Renal pelvis (tissue), 12 donors: Measurements from ENCODE around the gene FMR1. TPM values are rescaled to one million over a fixed set of nuclear protein-coding genes. Genes with fewer than 3 reads are reported as not detected.
A peak's percentile ranks its signal among the peaks of the same experiment; 100 is the strongest.

Experiments used
- DNase-seq: peaks from one replicate; pipeline ENCODE4 v3.0.0-alpha.2; 2013
- long read RNA-seq, 16 experiments: transcript quantifications; one replicate each; lab custom pipeline, GENCODE V29; 2026
- polyA plus RNA-seq, 3 donors: library from polyadenylated mRNA; unstranded; fragments of 120-200 nt; gene quantifications; one replicate each; pipeline ENCODE4 v1.2.1, GENCODE V29; 2013; ENCODE audit not compliant: insufficient read length in 3 of 3

FMR1 gene
- polyA plus RNA-seq: 100 to 1,000 TPM in 1 of 3 donors, 10 to 100 TPM in 2; 65.3 to 106 (median 86.4) TPM
- long read RNA-seq, donor 1, full-length matches to known transcripts: 5 of 5 reads
- long read RNA-seq, donor 1, partial matches to known transcripts: 0 of 5 reads
- long read RNA-seq, donor 1, other reads (novel, unspliced or antisense): 0 of 5 reads
- long read RNA-seq, donor 2, full-length matches to known transcripts: 3 of 3 reads
- long read RNA-seq, donor 2, partial matches to known transcripts: 0 of 3 reads
- long read RNA-seq, donor 2, other reads (novel, unspliced or antisense): 0 of 3 reads
- long read RNA-seq, donor 3, full-length matches to known transcripts: 3 of 3 reads
- long read RNA-seq, donor 3, partial matches to known transcripts: 0 of 3 reads
- long read RNA-seq, donor 3, other reads (novel, unspliced or antisense): 0 of 3 reads
- long read RNA-seq, donor 4, full-length matches to known transcripts: 2 of 2 reads
- long read RNA-seq, donor 4, partial matches to known transcripts: 0 of 2 reads
- long read RNA-seq, donor 4, other reads (novel, unspliced or antisense): 0 of 2 reads
- long read RNA-seq, donor 5: 0 reads
- long read RNA-seq, donor 6, full-length matches to known transcripts: 3 of 9 reads
- long read RNA-seq, donor 6, partial matches to known transcripts: 6 of 9 reads
- long read RNA-seq, donor 6, other reads (novel, unspliced or antisense): 0 of 9 reads
- long read RNA-seq, donor 7, partial matches to known transcripts: 0 of 1 reads
- long read RNA-seq, donor 7, other reads (novel, unspliced or antisense): 0 of 1 reads
- long read RNA-seq, donor 8: 0 reads
- long read RNA-seq, donor 9, full-length matches to known transcripts: 3 of 97 reads
- long read RNA-seq, donor 9, partial matches to known transcripts: 94 of 97 reads
- long read RNA-seq, donor 9, other reads (novel, unspliced or antisense): 0 of 97 reads
- long read RNA-seq, donor 10: 0 reads
- long read RNA-seq, donor 11: 0 reads
- long read RNA-seq, donor 12, partial matches to known transcripts: 0 of 3 reads
- long read RNA-seq, donor 12, other reads (novel, unspliced or antisense): 0 of 3 reads
- long read RNA-seq, donor 13, full-length matches to known transcripts: 2 of 2 reads
- long read RNA-seq, donor 13, partial matches to known transcripts: 0 of 2 reads
- long read RNA-seq, donor 13, other reads (novel, unspliced or antisense): 0 of 2 reads
- long read RNA-seq, donor 14, full-length matches to known transcripts: 3 of 3 reads
- long read RNA-seq, donor 14, partial matches to known transcripts: 0 of 3 reads
- long read RNA-seq, donor 14, other reads (novel, unspliced or antisense): 0 of 3 reads
- long read RNA-seq, donor 15, full-length matches to known transcripts: 5 of 5 reads
- long read RNA-seq, donor 15, partial matches to known transcripts: 0 of 5 reads
- long read RNA-seq, donor 15, other reads (novel, unspliced or antisense): 0 of 5 reads
- long read RNA-seq, donor 16, full-length matches to known transcripts: 3 of 3 reads
- long read RNA-seq, donor 16, partial matches to known transcripts: 0 of 3 reads
- long read RNA-seq, donor 16, other reads (novel, unspliced or antisense): 0 of 3 reads

DNA sequence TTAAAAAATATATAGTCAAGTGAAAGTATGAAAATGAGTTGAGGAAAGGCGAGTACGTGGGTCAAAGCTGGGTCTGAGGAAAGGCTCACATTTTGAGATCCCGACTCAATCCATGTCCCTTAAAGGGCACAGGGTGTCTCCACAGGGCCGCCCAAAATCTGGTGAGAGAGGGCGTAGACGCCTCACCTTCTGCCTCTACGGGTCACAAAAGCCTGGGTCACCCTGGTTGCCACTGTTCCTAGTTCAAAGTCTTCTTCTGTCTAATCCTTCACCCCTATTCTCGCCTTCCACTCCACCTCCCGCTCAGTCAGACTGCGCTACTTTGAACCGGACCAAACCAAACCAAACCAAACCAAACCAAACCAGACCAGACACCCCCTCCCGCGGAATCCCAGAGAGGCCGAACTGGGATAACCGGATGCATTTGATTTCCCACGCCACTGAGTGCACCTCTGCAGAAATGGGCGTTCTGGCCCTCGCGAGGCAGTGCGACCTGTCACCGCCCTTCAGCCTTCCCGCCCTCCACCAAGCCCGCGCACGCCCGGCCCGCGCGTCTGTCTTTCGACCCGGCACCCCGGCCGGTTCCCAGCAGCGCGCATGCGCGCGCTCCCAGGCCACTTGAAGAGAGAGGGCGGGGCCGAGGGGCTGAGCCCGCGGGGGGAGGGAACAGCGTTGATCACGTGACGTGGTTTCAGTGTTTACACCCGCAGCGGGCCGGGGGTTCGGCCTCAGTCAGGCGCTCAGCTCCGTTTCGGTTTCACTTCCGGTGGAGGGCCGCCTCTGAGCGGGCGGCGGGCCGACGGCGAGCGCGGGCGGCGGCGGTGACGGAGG is at the start of gene FMR1:
Gene FMR1 (plus strand): TSS at position 728 of the 831 bp plus-strand sequence. CDS start 261 bp downstream, outside the sequence.
- peak; percentile 87 for DNase-seq

DNA sequence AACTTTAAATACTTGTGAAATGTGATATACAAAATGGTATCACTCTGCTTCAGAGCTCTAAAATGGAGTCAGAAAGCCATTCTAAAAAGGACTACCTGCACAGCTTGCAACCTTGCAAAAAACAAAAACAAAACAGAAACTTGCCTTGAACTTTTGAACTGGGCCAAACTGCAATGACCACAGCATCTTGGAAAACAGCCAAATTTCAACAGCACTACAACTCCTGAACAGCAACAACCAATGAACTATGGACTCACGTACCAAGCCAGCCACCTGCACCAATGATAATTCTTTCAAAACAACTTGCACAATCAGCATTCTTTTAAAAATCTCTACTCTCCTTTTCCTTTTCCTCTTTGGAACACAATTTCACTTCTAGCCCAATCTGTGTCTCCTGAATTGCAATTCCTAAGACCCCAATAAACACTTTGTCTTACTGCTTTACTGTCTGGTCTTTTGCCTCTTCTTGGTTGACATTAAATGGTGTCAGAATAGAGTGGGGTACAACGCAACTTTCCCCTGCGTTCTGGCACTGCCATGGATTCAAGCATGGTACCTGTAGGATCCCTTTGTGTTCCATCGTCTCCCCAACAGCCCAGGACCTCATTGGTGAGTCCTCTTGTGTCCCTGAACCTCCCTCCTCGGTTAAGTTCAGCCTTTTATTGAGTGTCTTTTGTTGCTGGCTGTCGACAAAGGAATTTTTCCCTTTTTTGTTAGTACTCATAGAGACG is 35.7 kb upstream of the FMR1 start:
- no peak for DNase-seq

DNA sequence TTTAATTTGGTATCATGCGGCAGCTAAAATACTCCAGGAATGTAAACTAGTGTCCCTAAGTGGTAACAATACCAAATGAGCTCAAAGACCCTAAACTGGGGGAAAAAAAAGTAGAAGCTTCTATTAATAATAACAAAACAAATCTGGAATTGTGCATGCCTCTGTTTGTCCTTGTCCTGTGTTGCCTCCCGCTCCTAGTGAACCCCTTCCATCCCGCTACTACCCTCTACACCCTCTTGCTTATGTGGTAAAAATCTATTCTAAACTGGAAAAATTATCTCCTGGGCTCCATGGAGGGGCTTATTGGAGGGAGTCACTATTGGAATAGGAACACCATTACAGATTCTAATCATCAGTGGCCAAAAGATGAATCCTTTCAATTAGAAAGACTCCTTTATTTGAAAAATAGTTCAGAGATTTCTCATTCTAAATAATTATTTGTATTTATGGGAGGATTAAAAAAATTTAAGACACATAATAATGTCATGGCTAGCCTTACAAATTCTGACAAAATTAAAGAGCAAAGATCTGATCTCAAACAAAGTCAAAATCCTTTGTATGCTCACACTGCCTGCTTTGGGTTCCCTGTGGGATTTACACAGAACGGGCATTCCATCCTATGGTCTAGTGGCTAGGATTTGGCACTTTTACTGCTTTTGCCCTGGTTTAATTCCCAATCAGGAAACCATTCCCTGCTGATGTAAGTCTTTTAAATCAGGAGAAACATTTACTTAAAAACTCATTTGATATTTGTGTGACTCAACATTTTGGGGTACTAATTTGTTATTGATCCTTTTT is 34.7 kb upstream of the FMR1 start:
- no peak for DNase-seq

DNA sequence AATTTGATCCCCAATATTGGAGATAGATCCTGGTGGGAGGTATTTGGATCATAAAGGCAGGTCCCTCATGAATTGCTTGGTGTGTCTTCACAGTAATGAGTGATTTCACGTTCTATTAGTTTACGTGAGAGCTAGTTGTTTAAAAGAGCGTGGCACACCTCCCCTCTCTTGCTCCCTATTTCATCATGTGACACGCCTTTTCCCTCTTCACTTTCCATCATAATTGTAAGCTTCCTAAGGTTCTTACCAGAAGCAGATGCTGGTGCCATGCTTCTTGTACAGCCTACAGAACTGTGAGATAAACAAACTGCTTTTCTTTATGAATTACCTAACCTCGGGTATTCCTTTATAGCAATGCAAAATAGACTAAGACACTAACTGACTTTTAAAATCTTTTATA is 34.0 kb upstream of the FMR1 start:
- no peak for DNase-seq

DNA sequence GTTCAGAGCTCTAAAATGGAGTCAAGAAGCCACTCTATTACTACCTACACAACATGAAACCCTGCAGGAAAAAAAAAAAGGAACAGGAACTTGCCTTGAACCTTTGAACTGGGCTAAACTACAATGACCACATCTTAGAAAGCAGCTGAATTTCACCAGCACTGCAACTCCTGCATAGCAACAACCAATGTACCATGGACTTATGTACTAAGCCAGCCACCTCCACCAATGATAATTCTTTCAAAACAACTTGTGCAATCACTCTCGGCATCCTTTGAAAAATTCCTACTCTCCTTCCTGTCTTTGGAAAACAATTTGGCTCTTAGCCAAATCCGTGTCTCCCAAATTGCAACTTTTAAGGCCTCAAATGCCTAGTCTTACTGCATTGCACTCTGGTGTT is 26.8 kb upstream of the FMR1 start:
- no peak for DNase-seq

DNA sequence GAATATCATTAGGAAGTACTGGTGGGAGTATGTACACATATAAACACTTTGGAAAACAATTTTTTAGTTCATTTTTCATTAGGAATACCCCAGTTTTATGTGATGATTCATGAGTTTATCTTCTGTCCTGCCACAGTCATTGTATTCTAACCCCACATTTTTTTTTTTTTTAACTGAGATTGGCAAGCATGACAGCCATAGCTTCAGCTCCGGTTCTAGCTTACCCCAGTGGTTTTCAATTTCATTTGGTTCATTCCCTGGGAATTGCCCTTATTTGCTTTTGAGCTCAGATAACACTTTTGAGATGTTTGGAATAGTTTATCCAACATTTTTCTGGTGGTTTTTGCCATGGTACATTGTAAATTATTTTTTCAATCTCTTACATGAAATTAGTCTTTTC is 21.0 kb upstream of the FMR1 start:
- DNase-seq: no peak

DNA sequence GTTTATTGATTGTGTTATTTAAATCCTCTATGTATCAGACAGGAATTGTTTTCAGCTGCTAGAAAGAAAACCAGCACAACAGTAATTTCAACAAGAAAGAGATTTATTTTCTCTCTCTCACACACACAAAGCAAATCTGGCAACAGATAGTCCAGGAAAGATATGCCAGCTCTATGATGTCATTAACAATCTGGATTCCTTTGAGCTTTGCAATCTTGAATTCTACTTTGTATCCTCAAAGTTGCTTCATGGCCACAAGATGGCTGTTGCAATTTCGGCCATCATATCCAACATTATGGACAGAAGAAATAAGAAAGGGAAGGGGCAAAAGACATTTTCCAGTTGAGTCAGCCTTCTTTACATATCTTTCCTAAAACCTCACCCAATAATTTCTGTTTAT is 19.8 kb upstream of the FMR1 start:
- no peak for DNase-seq

DNA sequence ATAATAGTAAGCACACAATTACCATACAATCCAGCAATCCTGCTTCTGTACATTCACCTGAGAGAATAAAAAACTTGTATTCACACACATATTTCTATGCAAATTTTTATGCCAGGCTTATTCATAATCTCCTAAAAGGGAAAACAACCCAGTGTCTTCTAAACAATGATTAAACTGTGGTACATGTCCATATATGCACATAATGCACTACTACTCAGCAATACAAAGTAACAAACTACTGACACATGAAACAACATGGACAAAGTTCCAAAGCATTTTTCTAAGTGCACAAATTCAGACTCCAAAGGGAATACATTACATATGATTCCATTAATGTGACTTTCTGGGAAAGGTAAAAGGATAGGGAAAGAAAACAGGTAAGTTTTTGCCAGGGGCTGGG is 18.0 kb upstream of the FMR1 start:
- no peak for DNase-seq

DNA sequence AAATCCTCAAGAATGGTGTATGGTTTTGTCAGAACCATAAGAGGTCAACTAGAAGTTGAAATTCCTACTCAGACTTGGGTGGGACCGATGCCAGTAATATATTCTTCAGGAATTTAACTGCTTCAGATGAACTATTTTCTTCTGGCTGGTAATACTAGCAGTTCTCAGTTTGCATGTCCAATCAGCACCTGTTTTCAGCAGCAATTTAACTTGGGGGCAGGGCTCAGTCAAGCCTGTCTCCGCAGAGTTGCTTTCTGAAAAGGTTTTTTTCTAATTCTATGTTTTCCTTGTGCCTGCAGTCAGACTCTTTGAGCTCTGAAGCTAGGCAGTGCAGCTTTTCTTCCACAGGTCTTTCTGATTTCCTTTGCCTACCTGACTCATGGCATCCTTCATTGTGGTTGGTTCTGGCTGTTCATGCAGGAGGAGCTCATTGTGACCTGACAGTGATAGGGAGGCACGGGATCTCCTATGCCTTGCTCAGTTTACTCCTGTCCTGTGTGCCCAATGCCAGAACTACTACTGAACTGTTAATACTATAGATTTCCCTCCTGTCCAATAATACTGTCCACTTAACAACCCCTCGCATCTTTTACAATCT is 17.3 kb upstream of the FMR1 start:
- peak; percentile 42 for DNase-seq

DNA sequence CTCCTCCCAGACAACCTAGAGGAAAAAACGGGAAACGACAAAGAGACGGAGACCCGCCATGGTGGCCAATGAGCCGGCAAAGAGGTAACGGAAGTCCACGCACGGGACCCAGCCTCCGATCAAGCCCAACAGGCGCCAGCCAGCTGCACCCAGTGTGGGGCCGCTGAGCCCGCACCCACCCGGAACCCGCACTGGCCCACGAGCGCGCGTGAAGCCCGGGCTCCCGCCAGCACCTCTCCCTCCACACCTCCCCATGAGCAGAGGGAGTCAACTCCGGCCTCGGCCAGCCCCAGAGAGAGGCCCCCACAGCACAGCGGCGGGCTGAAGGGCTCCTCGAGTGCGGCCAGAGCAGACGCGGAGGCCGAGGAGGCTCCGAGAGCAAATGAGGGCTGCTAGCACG is 14.6 kb upstream of the FMR1 start:
- no peak for DNase-seq

DNA sequence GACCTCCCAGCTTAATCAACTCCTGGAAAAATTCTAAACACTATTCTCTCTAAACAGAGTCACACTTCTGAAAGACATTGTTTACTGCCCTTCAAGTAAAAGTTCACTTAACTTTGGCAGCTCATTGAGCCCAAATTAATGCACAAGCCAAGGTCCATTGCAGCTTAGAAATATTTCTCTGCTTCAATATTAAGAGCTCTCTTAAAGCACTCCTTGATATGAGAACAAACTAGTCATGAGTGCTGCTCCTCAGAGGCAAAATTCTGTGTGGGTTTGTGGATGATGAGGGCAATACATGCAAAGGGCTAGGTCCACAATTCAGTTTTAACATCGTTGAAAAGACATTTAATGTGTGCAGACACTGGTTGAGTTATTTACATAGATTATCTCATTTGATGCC is 12.8 kb upstream of the FMR1 start:
- no peak for DNase-seq

DNA sequence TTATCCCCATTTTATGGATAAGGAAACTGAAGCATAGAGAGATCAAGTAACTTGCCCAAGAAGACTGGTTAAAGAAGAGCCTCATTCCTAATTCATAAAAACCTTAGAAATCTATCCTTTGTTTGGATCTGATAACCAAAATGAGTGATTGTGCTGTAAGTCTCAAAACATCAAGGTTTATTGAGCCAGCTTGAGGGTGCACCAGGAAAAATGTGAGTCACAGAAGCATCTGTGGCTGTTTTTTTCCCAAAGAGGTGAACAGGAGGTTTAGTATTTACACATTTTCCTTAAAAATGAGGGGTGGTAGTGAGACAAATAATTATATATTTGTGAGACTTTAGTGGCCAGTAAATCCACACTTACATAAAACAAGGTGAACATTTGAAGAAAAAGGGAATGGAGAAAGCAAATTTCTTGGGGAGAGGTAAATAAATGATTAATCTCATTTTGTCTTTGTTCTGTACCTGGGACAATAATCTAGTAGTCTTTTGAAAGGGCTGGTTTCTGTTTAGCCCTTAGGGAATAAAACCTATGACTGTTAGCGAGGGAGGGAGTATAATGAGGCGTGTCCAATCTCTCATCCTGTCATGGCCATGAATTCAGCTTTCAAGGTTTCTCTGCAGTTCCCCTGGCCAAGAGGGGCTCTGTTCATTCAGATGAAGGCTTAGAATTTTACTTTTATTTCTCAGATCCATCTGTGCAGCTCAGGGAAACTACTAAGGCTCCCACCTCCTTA is 12.2 kb upstream of the FMR1 start:
- DNase-seq: peak; percentile 36

DNA sequence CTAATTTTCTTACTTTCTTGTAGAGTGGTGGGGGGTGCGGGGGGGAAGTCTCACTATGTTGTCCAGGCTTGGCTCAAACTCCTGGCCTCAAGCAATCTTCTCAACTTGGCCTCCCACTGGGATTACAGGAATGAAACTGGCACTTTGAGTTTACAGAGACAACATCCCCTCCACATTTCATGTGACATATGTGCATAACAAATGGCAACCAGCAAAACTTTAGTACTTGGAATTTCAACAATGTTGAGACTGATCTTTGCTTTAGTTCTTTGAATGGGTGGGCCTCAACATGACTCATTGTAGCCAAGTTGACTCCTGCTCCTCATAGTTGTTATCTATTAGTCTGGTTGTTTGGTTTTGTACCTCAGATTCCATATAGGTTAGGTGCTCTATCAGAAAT is 11.4 kb upstream of the FMR1 start:
- no peak for DNase-seq

DNA sequence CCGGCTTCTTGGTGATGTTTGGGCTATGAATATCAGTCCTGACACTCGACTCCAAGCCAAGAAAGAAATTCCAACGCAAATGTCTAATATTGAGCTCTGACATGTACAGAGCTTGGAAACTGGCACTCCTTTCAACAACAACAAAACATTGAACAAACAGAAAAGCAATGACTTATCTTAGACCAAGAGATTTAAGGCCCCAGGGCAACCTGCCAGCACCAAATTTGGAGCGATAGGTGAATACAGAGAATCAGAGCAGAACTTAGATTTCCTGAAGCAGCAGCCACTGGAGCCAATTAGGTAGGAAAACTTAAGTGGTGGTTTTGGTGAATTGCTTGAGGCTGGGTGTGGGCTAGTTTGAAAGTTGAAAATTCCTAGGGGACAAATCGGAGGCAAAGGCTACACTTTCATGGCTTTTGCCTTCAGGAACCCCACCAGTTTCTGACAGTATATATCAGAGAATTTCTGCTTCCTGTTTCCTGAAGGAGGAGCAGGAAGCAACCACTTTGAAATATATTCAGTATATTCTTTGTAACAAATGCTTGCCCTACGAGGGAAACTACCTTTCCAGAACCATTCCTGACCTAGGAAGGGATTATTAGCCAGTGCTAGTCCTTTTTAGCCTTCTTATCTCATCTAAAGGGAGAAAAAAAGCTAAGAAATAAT is 10.1 kb upstream of the FMR1 start:
- no peak for DNase-seq

DNA sequence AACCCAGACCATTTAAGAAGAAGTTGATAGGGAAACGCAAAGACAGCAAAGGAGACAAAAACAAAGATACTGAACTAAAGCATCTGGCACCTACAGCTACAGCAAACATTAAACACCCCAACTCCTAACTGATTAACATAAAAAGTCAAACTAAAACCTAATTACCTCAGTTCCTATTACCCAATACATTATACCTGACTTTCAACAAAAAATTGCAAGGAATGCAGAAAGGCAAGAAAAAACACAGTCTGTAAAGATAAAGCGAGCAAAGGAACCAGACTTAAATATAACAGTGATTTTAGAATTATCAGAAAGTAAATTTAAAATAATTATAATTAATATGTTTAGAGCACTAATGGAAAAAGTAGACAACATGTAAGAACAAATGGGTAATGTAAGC is 9.4 kb upstream of the FMR1 start:
- DNase-seq: no peak

DNA sequence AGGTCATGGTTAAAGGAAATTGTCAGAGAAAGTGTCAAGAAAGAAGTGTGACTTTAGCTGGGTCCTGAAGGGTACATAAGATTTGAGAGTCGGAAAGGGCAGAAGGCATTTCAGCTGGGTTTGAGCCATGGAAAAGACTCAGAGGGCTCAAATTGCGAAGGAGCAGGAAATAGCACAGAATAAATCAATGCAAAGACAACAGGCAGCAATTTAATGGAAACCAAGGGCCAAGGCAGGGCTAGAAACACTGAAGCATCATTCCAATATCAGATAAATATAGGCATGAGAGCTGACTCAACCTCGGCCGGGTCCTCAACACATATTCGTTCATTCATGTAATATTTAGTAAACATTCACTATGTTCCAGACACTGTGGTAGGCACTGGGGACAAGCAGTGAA is 3.6 kb upstream of the FMR1 start:
- no peak for DNase-seq

DNA sequence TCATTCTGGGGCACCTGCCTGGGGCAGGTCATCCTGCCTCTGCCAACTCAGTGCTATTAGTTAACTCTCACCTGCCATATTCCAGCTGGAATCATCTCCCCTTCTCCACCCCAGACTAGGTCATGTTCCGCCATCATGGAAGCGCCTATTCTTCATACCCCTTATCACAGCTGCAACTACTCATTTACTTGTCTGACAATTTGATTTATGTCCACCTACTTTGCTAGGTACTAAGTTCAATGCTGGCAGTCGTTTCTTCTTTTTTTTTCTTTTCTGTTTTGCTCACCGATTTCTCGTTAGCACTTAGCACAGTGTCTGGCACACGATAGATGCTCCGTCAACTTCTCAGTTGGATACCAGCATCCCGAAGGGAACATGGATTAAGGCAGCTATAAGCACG is 1.1 kb upstream of the FMR1 start:
- no peak for DNase-seq
